Heart left ventricle (tissue), 13 donors: ENCODE measurements around the gene PREX1.

Source experiments
- CTCF ChIP-seq, 12 donors: fragments of 200-600 bp; sonication (generic) in 4 of 12; IDR thresholded peaks; one replicate each; pipeline versions ENCODE4 v1.5.0 to v1.8.0; 2018 to 2022; ENCODE audit warnings: antibody characterized with exemption in 12 of 12, mild to moderate bottlenecking in 5 of 12
- POLR2A ChIP-seq, 2 donors: fragments of 450-650 bp; IDR thresholded peaks; one replicate each; pipeline ENCODE4 v1.6.1; 2017; ENCODE audit warnings: antibody characterized with exemption in 2 of 2, mild to moderate bottlenecking in 2 of 2, moderate library complexity in 2 of 2
- donor health status: ischemic (EF 13 %, LVEDD 7.1; RV severe dilation, severe dysfunction).
- donor health status: DM: no; HTN: yes; CAD: no.
- donor health status: DM: no; HTN: no; CAD: no.
- donor health status: ischemic (EF 25% LVEDD 6.9; RV normal size, moderate dysfunction).
- donor health status: ischemic (EF 25% LVEDD 5.7; RV mildly dilated, moderate dysfunction).
- donor health status: ischemic (EF 35%, LVEDD 5.7; RV mildly dilated, moderate dysfunction).
- donor health status: nonischemic (EF 11% LVEDD 7.7; RV severe dilation, severe dysfunction).
- donor health status: DM: yes; HTN: yes; CAD: no.
- donor health status: PGD.
- donor health status: ischemic (EF 29% LVEDD 5.4; RV normal size, mild dysfunction).
- donor health status: nonischemic (EF 23%, LVEDD 6.1; RV moderate dilation, normal function).

- TF ChIP-seq CTCF (IDR thresholded peaks at IDR 0.05): no peak
- TF ChIP-seq POLR2A (IDR thresholded peaks at IDR 0.05): no peak
Measured at GRCh38 chr20:48826883-48827771, 672 bp downstream of the PREX1 start.
